Endothelial cell of umbilical vein (primary cell): Measurements from ENCODE around the gene EML1. TPM values are rescaled to one million over a fixed set of nuclear protein-coding genes. Genes with fewer than 3 reads are reported as not detected.

ENCODE experiments used
- BruUV-seq: library from RNA; stranded (reverse); fragments of 400-500 nt; replicated peaks from 2 replicates; lab custom pipeline; 2021; lab: Mats Ljungman, UMichigan
- CTCF ChIA-PET: fragments of 300-600, 350-600 bp; sonication (Branson Sonifier 250); formaldehyde crosslinking; loops from one replicate; lab custom pipeline; 2021; ENCODE audit warnings: antibody characterized with exemption, inconsistent platforms; lab: Charles Lee
- POLR2A ChIA-PET: fragments of 300-600, 350-600 bp; sonication (Branson Sonifier 250); formaldehyde crosslinking; loops from one replicate; lab custom pipeline; 2021; ENCODE audit warnings: antibody characterized with exemption, inconsistent platforms; lab: Charles Lee
- DNase-seq: peaks from one replicate; pipeline ENCODE4 v3.0.0-alpha.2; 2011; ENCODE audit warnings: low read depth, low spot score
- FAIRE-seq: peaks from 2 replicates; lab custom pipeline; 2011; peaks lifted over from hg19 to GRCh38; lab: Jason Lieb, UNC
- H2AFZ ChIP-seq: 2 replicates; pipeline ENCODE4 v1.6.0; 2012; ENCODE audit warnings: low read depth, low read length, control low read depth, inconsistent platforms
- H3K27ac ChIP-seq: 2 replicates; pipeline ENCODE4 v1.5.1; 2011; ENCODE audit warnings: low read depth, mild to moderate bottlenecking, control low read depth, low read length, moderate library complexity; ENCODE audit not compliant: insufficient read depth
- H3K27me3 ChIP-seq, 2 experiments: 2 replicates each; pipeline versions ENCODE4 v1.6.0 to v1.6.1; 2011; ENCODE audit warnings: low read length in 2 of 2, mixed read lengths in 1 of 2; ENCODE audit not compliant: control insufficient read depth in 2 of 2, insufficient read depth in 2 of 2
- H3K36me3 ChIP-seq, 2 experiments: 2 replicates in 1 of 2; 3 replicates in 1 of 2; pipeline ENCODE4 v1.5.1; 2011; ENCODE audit warnings: low read length in 2 of 2, mild to moderate bottlenecking in 1 of 2, moderate library complexity in 1 of 2; ENCODE audit not compliant: control insufficient read depth in 2 of 2, insufficient read depth in 2 of 2; ENCODE audit errors: extremely low read depth in 1 of 2
- H3K4me1 ChIP-seq: 3 replicates; pipeline ENCODE4 v1.5.1; 2011; ENCODE audit warnings: mild to moderate bottlenecking, low read length; ENCODE audit not compliant: control insufficient read depth, insufficient read depth; ENCODE audit errors: extremely low read depth
- H3K4me2 ChIP-seq: 2 replicates; pipeline ENCODE4 v1.6.1; 2011; ENCODE audit warnings: low read length, control low read depth, mixed read lengths; ENCODE audit not compliant: insufficient read depth
- H3K4me3 ChIP-seq, 3 experiments: fragments of 200-600 bp in 1 of 3; sonication (generic), shearing (Covaris generic) in 1 of 3; replicated peaks in 1 of 3; 2 replicates each; pipeline ENCODE4 v1.5.1; 2011 to 2016; ENCODE audit warnings: control low read depth in 3 of 3, low read length in 3 of 3, mild to moderate bottlenecking in 2 of 3, inconsistent platforms in 1 of 3, low read depth in 1 of 3, moderate library complexity in 1 of 3; ENCODE audit not compliant: insufficient read depth in 1 of 3
- H3K79me2 ChIP-seq: 2 replicates; pipeline ENCODE4 v1.6.0; 2012; ENCODE audit warnings: low read length, inconsistent platforms; ENCODE audit not compliant: control insufficient read depth, insufficient read depth
- H3K9ac ChIP-seq: replicated peaks from 2 replicates; pipeline ENCODE3; 2011; ENCODE audit warnings: low read length, control low read depth; ENCODE audit not compliant: insufficient read depth; ENCODE audit errors: extremely low read depth
- H3K9me1 ChIP-seq: replicated peaks from 3 replicates; pipeline ENCODE4 v1.6.0; 2011; ENCODE audit warnings: mild to moderate bottlenecking, low read length; ENCODE audit not compliant: control insufficient read depth, insufficient read depth; ENCODE audit errors: extremely low read depth
- H3K9me3 ChIP-seq: replicated peaks from 2 replicates; pipeline ENCODE4 v1.5.1; 2012; ENCODE audit warnings: low read length, inconsistent platforms; ENCODE audit not compliant: control insufficient read depth, insufficient read depth
- H4K20me1 ChIP-seq: replicated peaks from 2 replicates; pipeline ENCODE3; 2011; ENCODE audit warnings: mild to moderate bottlenecking, low read length; ENCODE audit not compliant: control insufficient read depth, insufficient read depth; ENCODE audit errors: extremely low read depth
- CTCF ChIP-seq, 2 donors: IDR thresholded peaks; 1 replicate in 1 of 2; 2 replicates in 1 of 2; pipeline ENCODE4 v1.5.1; 2011; ENCODE audit warnings: low read length in 2 of 2, mild to moderate bottlenecking in 2 of 2, moderate library complexity in 2 of 2, control low read depth in 1 of 2, inconsistent platforms in 1 of 2, low read depth in 1 of 2; ENCODE audit not compliant: insufficient read depth in 1 of 2; ENCODE audit errors: extremely low read depth in 1 of 2
- EZH2 ChIP-seq: IDR thresholded peaks from 2 replicates; pipeline ENCODE4 v1.6.1; 2012; ENCODE audit warnings: borderline replicate concordance, low read depth, mild to moderate bottlenecking, moderate library complexity, low read length, inconsistent platforms; ENCODE audit not compliant: severe bottlenecking
- FOS ChIP-seq: IDR thresholded peaks from 2 replicates; pipeline ENCODE4 v1.6.1; 2011; ENCODE audit warnings: mild to moderate bottlenecking, low read length, moderate library complexity, borderline replicate concordance; ENCODE audit not compliant: insufficient read depth
- GATA2 ChIP-seq: IDR thresholded peaks from 2 replicates; pipeline ENCODE4 v1.7.0; 2011; ENCODE audit warnings: low read depth, mild to moderate bottlenecking, moderate library complexity, mixed read lengths, low read length; ENCODE audit not compliant: insufficient read length, insufficient read depth
- JUN ChIP-seq: IDR thresholded peaks from 2 replicates; pipeline ENCODE4 v1.6.1; 2011; ENCODE audit warnings: borderline replicate concordance, low read depth; ENCODE audit not compliant: insufficient read length, insufficient read depth
- MYC ChIP-seq: IDR thresholded peaks from one replicate; pipeline ENCODE4 v1.6.1; 2011; ENCODE audit warnings: mild to moderate bottlenecking, low read depth, low read length
- POLR2A ChIP-seq: IDR thresholded peaks from 2 replicates; pipeline ENCODE4 v1.6.1; 2012; ENCODE audit warnings: low read depth, mild to moderate bottlenecking, control low read depth, low read length
- POLR2AphosphoS5 ChIP-seq: IDR thresholded peaks from 2 replicates; pipeline ENCODE4 v1.6.1; 2012; ENCODE audit warnings: low read depth, mild to moderate bottlenecking, control low read depth, low read length, moderate library complexity; ENCODE audit not compliant: insufficient read depth
- dilution Hi-C: fragments of 300-500 bp; cut with MboI; formaldehyde crosslinking; loops from one replicate; pipeline ENCODE4 v1.15.0; 2019; ENCODE audit warnings: low sequenced_read_pairs; ENCODE audit not compliant: extremely low pct_ligation_motif_present
- intact Hi-C: fragments of 100-400 bp; cut with micrococcal nuclease; formaldehyde crosslinking; loops from one replicate; pipeline ENCODE4 v1.10.0; 2022
- polyA plus RNA-seq, 4 experiments: library from polyadenylated mRNA; depleted of rRNA in 3 of 4; stranded (reverse) in 3 of 4; unstranded in 1 of 4; fragments of >200 nt; gene quantifications; 2 replicates each; pipeline versions ENCODE4 v1.2.1 to v1.2.3, GENCODE V29; 2011 to 2012; ENCODE audit warnings: missing spikeins in 1 of 4
- total RNA-seq: library from RNA; stranded (reverse); gene quantifications from 2 replicates; pipeline ENCODE4 v1.2.3, GENCODE V29; 2021
- TF ChIP-seq, protein P1 (sequence below): IDR thresholded peaks from 2 replicates; pipeline ENCODE4 v1.6.1; 2011; ENCODE audit not compliant: insufficient read depth, insufficient read length

Gene EML1
- total and polyA plus RNA-seq, 2 donors (not counting 3 experiments of a cell fraction or from before 2014, with no cell fraction given), result 22.9 to 33.0 TPM

DNA sequence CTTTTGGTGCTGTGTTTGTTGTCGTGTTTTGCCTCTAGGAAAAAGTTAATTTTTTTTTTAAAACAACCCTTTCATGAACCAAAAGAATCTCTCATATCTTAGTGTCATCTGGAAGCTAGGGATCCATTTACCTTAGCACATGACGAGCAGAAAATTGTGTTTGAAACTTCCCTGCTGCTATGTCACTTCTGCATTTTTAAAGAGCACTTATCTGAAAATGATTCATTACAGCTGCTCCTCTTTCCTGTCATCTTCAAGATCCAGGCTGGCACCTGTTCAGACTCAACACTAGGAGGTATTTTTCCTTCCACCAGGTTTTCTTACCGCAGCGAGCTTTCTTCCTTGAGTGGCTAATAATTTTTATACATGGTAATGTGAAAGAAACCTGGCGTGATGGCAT lies 67.0 kb downstream of the EML1 start:
- Histone ChIP-seq H3K4me3 (no peak overlapping the region), H3K9ac (no peak overlapping the region), H3K36me3 (peaks cover 0 to 2% of the 10 kb centered on the region in 2 experiments), H3K4me1 (no peaks in the 10 kb centered on the region), H2AFZ (no peak overlapping the region), H3K79me2 (no peaks in the 10 kb centered on the region), H3K9me1 (no peaks in the 10 kb centered on the region), H4K20me1 (peaks cover 2% of the 10 kb centered on the region), H3K4me2 (no peak overlapping the region), H3K9me3 (no peaks in the 10 kb centered on the region), H3K27ac (no peak overlapping the region), H3K27me3 (no peaks in the 10 kb centered on the region)
- CTCF ChIA-PET, result no interaction called here
- intact Hi-C loops (no loop called here), dilution Hi-C loops (no loop called here)
- no TSS peak for BruUV-seq
- no peak for TF ChIP-seq JUN
- no peak for TF ChIP-seq POLR2A
- no peak for TF ChIP-seq EZH2
- no peak for TF ChIP-seq CTCF (IDR thresholded peaks at IDR 0.05; ENCODE audit: extremely low read depth in 1 of 2, insufficient read depth in 1 of 2, low read depth in 1 of 2, low read length in 2 of 2)
- TF ChIP-seq GATA2, result no peak
- no peak for TF ChIP-seq MYC
- TF ChIP-seq, protein P1, sequence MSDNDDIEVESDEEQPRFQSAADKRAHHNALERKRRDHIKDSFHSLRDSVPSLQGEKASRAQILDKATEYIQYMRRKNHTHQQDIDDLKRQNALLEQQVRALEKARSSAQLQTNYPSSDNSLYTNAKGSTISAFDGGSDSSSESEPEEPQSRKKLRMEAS, result no peak
- TF ChIP-seq POLR2AphosphoS5, result no peak
- TF ChIP-seq FOS, result no peak
- no peak for DNase-seq
- POLR2A ChIA-PET, result no interaction called here
- no peak for FAIRE-seq
